ENCODE measurements around the gene CLCN6. TPM values are rescaled to one million over a fixed set of nuclear protein-coding genes. Genes with fewer than 3 reads are reported as not detected.

The CLCN6 gene
- total RNA-seq, 1 donor from 2014 or later, result 16.1 TPM

GRCh38 chr1:11879311-11880180 is 73.6 kb downstream of the CLCN6 start:
- H3K9me3 ChIP-seq (replicated peaks), result no peaks in the 10 kb centered on the region
- H3K4me3 ChIP-seq, result no peak overlapping the region
- TF ChIP-seq, protein P1, sequence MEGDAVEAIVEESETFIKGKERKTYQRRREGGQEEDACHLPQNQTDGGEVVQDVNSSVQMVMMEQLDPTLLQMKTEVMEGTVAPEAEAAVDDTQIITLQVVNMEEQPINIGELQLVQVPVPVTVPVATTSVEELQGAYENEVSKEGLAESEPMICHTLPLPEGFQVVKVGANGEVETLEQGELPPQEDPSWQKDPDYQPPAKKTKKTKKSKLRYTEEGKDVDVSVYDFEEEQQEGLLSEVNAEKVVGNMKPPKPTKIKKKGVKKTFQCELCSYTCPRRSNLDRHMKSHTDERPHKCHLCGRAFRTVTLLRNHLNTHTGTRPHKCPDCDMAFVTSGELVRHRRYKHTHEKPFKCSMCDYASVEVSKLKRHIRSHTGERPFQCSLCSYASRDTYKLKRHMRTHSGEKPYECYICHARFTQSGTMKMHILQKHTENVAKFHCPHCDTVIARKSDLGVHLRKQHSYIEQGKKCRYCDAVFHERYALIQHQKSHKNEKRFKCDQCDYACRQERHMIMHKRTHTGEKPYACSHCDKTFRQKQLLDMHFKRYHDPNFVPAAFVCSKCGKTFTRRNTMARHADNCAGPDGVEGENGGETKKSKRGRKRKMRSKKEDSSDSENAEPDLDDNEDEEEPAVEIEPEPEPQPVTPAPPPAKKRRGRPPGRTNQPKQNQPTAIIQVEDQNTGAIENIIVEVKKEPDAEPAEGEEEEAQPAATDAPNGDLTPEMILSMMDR (IDR thresholded peaks at IDR 0.05; ENCODE audit: borderline replicate concordance), result no peak
- no peak for DNase-seq
- peaks cover 73% of the 10 kb centered on the region for H3K4me1 ChIP-seq
- intact Hi-C loops (cut with micrococcal nuclease), result no loop called here
- H3K27ac ChIP-seq (replicated peaks), result peak overlapping the region; percentile 91
- no peaks in the 10 kb centered on the region for H3K27me3 ChIP-seq (ENCODE audit: low read depth)
- H3K36me3 ChIP-seq, result no peaks in the 10 kb centered on the region

- Histone ChIP-seq H3K27me3 (ENCODE audit: low read depth) (no peaks in the 10 kb centered on the region), H3K4me3 (no peak overlapping the region), H3K4me1 (peaks cover 70% of the 10 kb centered on the region), H3K27ac (replicated peaks) (peak overlapping the region; percentile 91), H3K9me3 (replicated peaks) (no peaks in the 10 kb centered on the region), H3K36me3 (no peaks in the 10 kb centered on the region)
- no peak for DNase-seq
- TF ChIP-seq, protein P1 (IDR thresholded peaks at IDR 0.05; ENCODE audit: borderline replicate concordance), result no peak
- intact Hi-C loops (cut with micrococcal nuclease), result no loop called here
Observed at GRCh38 chr1:11880181-11880575, 74.2 kb downstream of the CLCN6 start.

DNA sequence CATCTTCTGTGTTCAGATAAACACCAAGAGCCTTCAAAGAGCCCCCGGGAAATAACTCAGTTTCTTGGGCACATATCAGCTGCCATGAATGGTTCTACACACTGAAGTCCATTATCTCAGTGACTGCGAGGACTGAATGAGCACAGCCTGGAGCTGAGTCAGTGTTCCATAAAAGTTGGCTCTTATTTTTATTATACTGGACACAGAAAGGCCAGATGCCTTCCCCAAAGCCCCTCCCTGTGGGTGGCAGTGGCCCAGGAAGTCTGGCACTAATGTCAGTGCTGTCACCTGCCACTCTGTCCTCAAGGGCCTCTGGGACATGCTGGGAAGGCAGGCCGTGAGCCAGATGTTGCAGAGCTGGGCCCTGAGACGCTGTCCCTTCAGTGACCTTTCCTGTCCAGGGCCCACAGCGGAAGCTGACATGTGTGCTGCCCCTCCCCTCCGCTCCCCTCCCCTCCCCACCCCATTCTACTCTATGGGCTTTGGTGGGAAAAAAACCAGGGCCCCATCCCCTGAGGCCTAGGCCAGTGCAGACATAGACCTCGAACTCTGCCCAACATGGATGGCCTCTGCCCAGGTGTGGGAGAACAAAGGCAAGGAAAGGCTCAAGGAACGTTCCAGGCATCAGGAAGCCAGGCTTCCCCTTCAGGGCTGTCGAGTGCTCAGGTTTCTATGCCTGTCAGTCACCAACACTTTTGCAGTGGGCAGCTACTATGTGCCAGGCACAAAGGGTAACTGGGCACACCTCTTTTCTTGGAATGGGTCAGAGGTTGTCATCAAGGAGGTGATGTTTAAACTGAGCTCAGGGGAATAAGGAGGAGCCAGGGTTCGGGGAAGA is 75.1 kb downstream of the CLCN6 start:
- H3K36me3 ChIP-seq, result no peaks in the 10 kb centered on the region
- intact Hi-C loops (cut with micrococcal nuclease), result no loop called here
- TF ChIP-seq, protein P1 (IDR thresholded peaks at IDR 0.05; ENCODE audit: borderline replicate concordance), result no peak
- no peaks in the 10 kb centered on the region for H3K9me3 ChIP-seq (replicated peaks)
- H3K27me3 ChIP-seq (ENCODE audit: low read depth), result no peaks in the 10 kb centered on the region
- DNase-seq, result peak; percentile 91
- peak overlapping the region; percentile 91 for H3K27ac ChIP-seq (replicated peaks)
- H3K4me1 ChIP-seq, result peaks cover 72% of the 10 kb centered on the region
- H3K4me3 ChIP-seq, result no peak overlapping the region

DNA sequence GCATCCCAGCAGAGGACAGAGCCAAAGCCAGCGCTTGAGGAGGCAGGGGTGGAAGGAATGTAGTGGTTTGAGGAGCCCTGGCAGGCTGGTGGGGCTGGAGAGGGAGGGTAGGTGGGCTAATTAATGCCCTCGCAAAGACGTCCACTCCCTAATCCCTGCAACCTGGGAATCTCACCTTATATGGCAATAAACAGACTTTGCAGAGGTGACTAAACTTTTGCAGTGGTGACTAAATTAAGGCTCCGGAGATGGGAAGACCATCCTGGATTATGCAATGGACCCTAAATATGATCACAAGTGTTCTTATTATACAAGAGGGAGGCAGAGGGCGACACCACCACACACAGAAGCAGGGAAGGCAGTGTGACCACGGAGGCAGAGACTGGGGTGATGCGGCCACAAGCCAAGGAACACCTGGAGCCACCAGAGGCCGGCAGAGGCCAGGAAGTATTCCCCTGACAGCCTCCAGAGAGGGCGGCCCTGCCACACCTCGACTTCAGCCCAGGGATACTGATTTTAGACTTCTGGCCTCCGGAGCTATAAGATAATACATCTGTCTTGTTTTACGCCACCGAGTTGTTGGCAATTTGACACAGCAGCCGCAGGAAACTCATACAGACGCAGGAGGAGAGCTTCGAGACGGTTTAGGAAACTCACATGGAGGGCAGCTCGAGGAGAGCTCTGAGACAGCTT is 75.9 kb downstream of the CLCN6 start:
- no peak overlapping the region for H3K4me3 ChIP-seq
- peaks cover 80% of the 10 kb centered on the region for H3K4me1 ChIP-seq
- no peak for DNase-seq
- TF ChIP-seq, protein P1 (IDR thresholded peaks at IDR 0.05; ENCODE audit: borderline replicate concordance), result no peak
- H3K9me3 ChIP-seq (replicated peaks), result no peaks in the 10 kb centered on the region
- H3K27me3 ChIP-seq (ENCODE audit: low read depth), result no peaks in the 10 kb centered on the region
- no peaks in the 10 kb centered on the region for H3K36me3 ChIP-seq
- intact Hi-C loops (cut with micrococcal nuclease), result no loop called here
- peak overlapping the region; percentile 91 for H3K27ac ChIP-seq (replicated peaks)

All from left ventricle myocardium inferior (tissue), 1 donor.